Psoas muscle (tissue), 8 donors: ENCODE measurements around the gene PROSER2. TPM values are rescaled to one million over a fixed set of nuclear protein-coding genes. Genes with fewer than 3 reads are reported as not detected.

Experiments
- ATAC-seq, 4 donors: fragments of 200-7000 bp; cut with Tn5 transposase; one replicate each; pipeline ENCODE4 v1.9.1; 2020; ENCODE audit warnings: moderate library complexity in 3 of 4, mild to moderate bottlenecking in 2 of 4
- DNase-seq, 2 donors: peaks; one replicate each; pipeline ENCODE4 v3.0.0-alpha.2; 2020
- H3K27ac ChIP-seq: fragments of 200-600 bp; one replicate; pipeline ENCODE4 v1.8.0; 2022
- H3K27me3 ChIP-seq, 3 donors: fragments of 200-600 bp in 1 of 3; one replicate each; pipeline versions ENCODE4 v1.6.1 to v1.8.0; 2013 to 2022; ENCODE audit warnings: low read length in 2 of 3, mild to moderate bottlenecking in 2 of 3, moderate library complexity in 1 of 3; ENCODE audit not compliant: insufficient read depth in 3 of 3
- H3K36me3 ChIP-seq, 2 donors: fragments of 200-600 bp in 1 of 2; one replicate each; pipeline versions ENCODE4 v1.6.1 to v1.8.0; 2013 to 2022; ENCODE audit warnings: low read depth in 1 of 2, mild to moderate bottlenecking in 1 of 2, moderate library complexity in 1 of 2; ENCODE audit not compliant: insufficient read depth in 1 of 2
- H3K4me1 ChIP-seq: fragments of 200-600 bp; one replicate; pipeline ENCODE4 v1.8.0; 2022
- H3K4me3 ChIP-seq: fragments of 200-600 bp; one replicate; pipeline ENCODE4 v1.8.0; 2022; ENCODE audit warnings: mild to moderate bottlenecking
- H3K9me3 ChIP-seq: fragments of 200-600 bp; one replicate; pipeline ENCODE4 v1.8.0; 2022
- CTCF ChIP-seq: fragments of 200-600 bp; IDR thresholded peaks from one replicate; pipeline ENCODE4 v1.8.0; 2022; ENCODE audit warnings: antibody characterized with exemption
- WGBS, 3 donors: extraction: QIAGEN DNeasy Blood & Tissue Kit; methylation state at CpG; one replicate each; pipeline versions ENCODE4 v1.1.6 to v1.1.7; 2013; 5-methylcytosine and 5-hydroxymethylcytosine counted together
- intact Hi-C, 2 donors: fragments of 100-400 bp; cut with DNase I; formaldehyde crosslinking; loops; one replicate each; pipeline versions ENCODE4 v1.11.0 to v1.14.2; 2022
- polyA plus RNA-seq, 3 donors: library from polyadenylated mRNA; stranded (reverse); fragments of 200-250 nt; gene quantifications; one replicate each; pipeline ENCODE4 v1.2.3, GENCODE V29; 2013
- total RNA-seq, 4 donors: library from RNA; stranded (reverse); fragmentation: NEBNext Ultra II Directional in 2 of 4; extraction: Animal tissue kit (Norgen Biotek cat#: 25700) in 2 of 4; gene quantifications; one replicate each; pipeline versions ENCODE4 v1.2.1 to v1.2.4, GENCODE V29; 2021 to 2023
- donor health status: healthy with polysubstance abuse.
- donor health status: DM: no; HTN: no; CAD: no; lungs with moderate emphysema.
- donor health status: Bipolar disorder and iron deficiency.
- donor health status: healthy.
- donor health status: DM: yes; HTN: yes; CAD: no.
- donor health status: DM: no; HTN: no; CAD: no.
- donor health status: DM: no; HTN: no; CAD: no.
- donor health status: DM: yes; HTN: yes; CAD: no.

Gene PROSER2
- total and polyA plus RNA-seq, 7 donors = 0.63 to 2.8 (median 1.2) TPM

- H3K4me3 ChIP-seq = no peak overlapping the region
- H3K36me3 ChIP-seq = no peaks in the 10 kb centered on the region
- DNase-seq (no peak), ATAC-seq (no peak)
- H3K9me3 ChIP-seq = no peaks in the 10 kb centered on the region
- 89 to 98% (median 90%) methylated on average over 4 of the region's 4 CpGs for WGBS, 3 donors
- TF ChIP-seq CTCF = no peak
- H3K4me1 ChIP-seq = no peaks in the 10 kb centered on the region
- no peaks in the 10 kb centered on the region for H3K27me3 ChIP-seq
- no peak overlapping the region for H3K27ac ChIP-seq
- intact Hi-C loops = no loop called here
These were observed 17.4 kb upstream of the PROSER2 start for GRCh38 chr10:11805792-11806191.

GRCh38 chr10:11806706-11807105, 16.4 kb upstream of the PROSER2 start:
- 76 to 83% (median 79%) methylated on average over 6 of the region's 6 CpGs for WGBS, 3 donors
- H3K4me3 ChIP-seq = no peak overlapping the region
- ATAC-seq = no peak

GRCh38 chr10:11808808-11809207, 14.3 kb upstream of the PROSER2 start:
- Histone ChIP-seq H3K27me3 (peaks cover 0 to 7% (median 0%) of the 10 kb centered on the region in 3 donors), H3K4me3 (no peak overlapping the region), H3K9me3 (no peaks in the 10 kb centered on the region), H3K4me1 (no peaks in the 10 kb centered on the region), H3K27ac (no peak overlapping the region), H3K36me3 (no peaks in the 10 kb centered on the region)
- ATAC-seq = no peak
- no peak for TF ChIP-seq CTCF
- intact Hi-C loops = no loop called here
- DNase-seq = no peak
- 95 to 100% (median 98%) methylated on average over 5 of the region's 5 CpGs for WGBS, 3 donors

More at GRCh38 chr10:11806706-11807105, 16.4 kb upstream of the PROSER2 start:
- Histone ChIP-seq H3K9me3 (no peaks in the 10 kb centered on the region), H3K36me3 (no peaks in the 10 kb centered on the region), H3K27ac (no peak overlapping the region), H3K4me1 (no peaks in the 10 kb centered on the region), H3K27me3 (no peaks in the 10 kb centered on the region)
- TF ChIP-seq CTCF = no peak
- intact Hi-C loops = no loop called here
- DNase-seq = no peak

GRCh38 chr10:11810313-11810766, 12.8 kb upstream of the PROSER2 start:
- Histone ChIP-seq H3K4me3 (no peak overlapping the region), H3K9me3 (no peaks in the 10 kb centered on the region), H3K27ac (no peak overlapping the region), H3K4me1 (no peaks in the 10 kb centered on the region), H3K36me3 (no peaks in the 10 kb centered on the region), H3K27me3 (peaks cover 0 to 7% (median 2%) of the 10 kb centered on the region in 3 donors)
- intact Hi-C loops = no loop called here
- no peak for ATAC-seq
- no peak for TF ChIP-seq CTCF
- 21 to 30% (median 22%) methylated on average over 13 of the region's 13 CpGs for WGBS, 3 donors
- DNase-seq = no peak

- H3K27me3 ChIP-seq = peaks cover 0 to 7% (median 2%) of the 10 kb centered on the region in 3 donors
- no peak for TF ChIP-seq CTCF
- ATAC-seq (no peak), DNase-seq (no peak)
- no peak overlapping the region for H3K27ac ChIP-seq
- H3K4me3 ChIP-seq = no peak overlapping the region
- no peaks in the 10 kb centered on the region for H3K9me3 ChIP-seq
- H3K4me1 ChIP-seq = no peaks in the 10 kb centered on the region
- intact Hi-C loops = no loop called here
- 72 to 76% (median 75%) methylated on average over 6 of the region's 6 CpGs for WGBS, 3 donors
- no peaks in the 10 kb centered on the region for H3K36me3 ChIP-seq
These were observed 12.2 kb upstream of the PROSER2 start for GRCh38 chr10:11810973-11811372.
